HCT116 (cell line): ENCODE results near the gene USP47. TPM values are rescaled to one million over a fixed set of nuclear protein-coding genes. Genes with fewer than 3 reads are reported as not detected.

Experiments
- ATAC-seq: fragments of 200-7000 bp; cut with Tn5 transposase; 2 replicates; pipeline ENCODE4 v1.9.1; 2020; ENCODE audit warnings: mild to moderate bottlenecking, moderate library complexity
- BruUV-seq: library from RNA; stranded (reverse); fragments of 400-500 nt; replicated peaks from 2 replicates; lab custom pipeline; 2021; lab: Mats Ljungman, UMichigan
- CTCF ChIA-PET: fragments of 300-600 bp; sonication (Branson Sonifier 250); formaldehyde crosslinking; loops from one replicate; lab custom pipeline; 2021; ENCODE audit warnings: antibody characterized with exemption; lab: Charles Lee
- POLR2A ChIA-PET: fragments of 300-600, 350-600 bp; sonication (Branson Sonifier 250); formaldehyde crosslinking; loops from one replicate; lab custom pipeline; 2021; ENCODE audit warnings: antibody characterized with exemption; lab: Charles Lee
- RAD21 ChIA-PET, 2 experiments: fragments of 300-600 bp; sonication (Branson Sonifier 250); formaldehyde crosslinking; loops; one replicate each; lab custom pipeline; 2023; ENCODE audit warnings: low total read pairs in 2 of 2; ENCODE audit not compliant: uncharacterized antibody in 2 of 2, unreplicated experiment in 2 of 2, low non-redundant PET in 1 of 2; lab: Charles Lee
- DNase-seq: peaks from one replicate; pipeline ENCODE4 v3.0.0-alpha.2; 2010; ENCODE audit warnings: low read depth, low spot score
- H2AFZ ChIP-seq: fragments of 200-600 bp; shearing (Covaris generic), sonication (generic); 2 replicates; pipeline ENCODE4 v1.6.1; 2017; ENCODE audit warnings: low read depth, mixed run types, mixed read lengths, antibody characterized with exemption, low read length; ENCODE audit not compliant: poor library complexity, severe bottlenecking
- H3K27ac ChIP-seq: 2 replicates; pipeline ENCODE4 v1.5.1; 2012; ENCODE audit warnings: low read depth, low read length
- H3K27me3 ChIP-seq: fragments of 200-600 bp; sonication (generic); 2 replicates; pipeline ENCODE4 v1.6.1; 2016; ENCODE audit warnings: mixed run types, low read length, mixed read lengths; ENCODE audit not compliant: insufficient read depth
- H3K36me3 ChIP-seq, 2 experiments: fragments of 200-500 bp in 1 of 2; fragments of 200-600 bp in 1 of 2; sonication (Bioruptor generic) in 1 of 2; sonication (generic) in 1 of 2; 2 replicates each; pipeline versions ENCODE4 v1.5.1 to v1.6.1; 2014 to 2016; ENCODE audit warnings: low read length in 2 of 2, inconsistent platforms in 1 of 2, mixed read lengths in 1 of 2, mixed run types in 1 of 2; ENCODE audit not compliant: insufficient read depth in 2 of 2, control insufficient read depth in 1 of 2
- H3K4me1 ChIP-seq, 2 experiments: fragments of 200-600 bp in 1 of 2; sonication (generic) in 1 of 2; 2 replicates each; pipeline versions ENCODE4 v1.5.1 to v1.6.1; 2012 to 2017; ENCODE audit warnings: low read length in 2 of 2, inconsistent platforms in 1 of 2, mild to moderate bottlenecking in 1 of 2, mixed read lengths in 1 of 2, mixed run types in 1 of 2, moderate library complexity in 1 of 2; ENCODE audit not compliant: insufficient read depth in 2 of 2, control insufficient read depth in 1 of 2
- H3K4me2 ChIP-seq: fragments of 200-600 bp; sonication (generic); 2 replicates; pipeline ENCODE4 v1.6.1; 2017; ENCODE audit warnings: mixed run types, low read length, mixed read lengths
- H3K4me3 ChIP-seq, 2 experiments: fragments of 200-600 bp in 1 of 2; sonication (generic) in 1 of 2; replicated peaks in 1 of 2; 2 replicates each; pipeline ENCODE4 v1.5.1; 2011 to 2016; ENCODE audit warnings: low read length in 2 of 2, control low read depth in 1 of 2, low read depth in 1 of 2, mild to moderate bottlenecking in 1 of 2, mixed read lengths in 1 of 2, mixed run types in 1 of 2
- H3K79me2 ChIP-seq: fragments of 200-600 bp; sonication (generic); 2 replicates; pipeline ENCODE4 v1.6.1; 2017; ENCODE audit warnings: mild to moderate bottlenecking, mixed run types, low read length, moderate library complexity, mixed read lengths; ENCODE audit not compliant: insufficient read depth
- H3K9ac ChIP-seq: fragments of 200-600 bp; sonication (generic); 2 replicates; pipeline ENCODE4 v1.6.1; 2016; ENCODE audit warnings: low read length, mixed read lengths
- H3K9me2 ChIP-seq: fragments of 200-600 bp; sonication (generic), shearing (Covaris generic); 2 replicates; pipeline ENCODE4 v1.6.1; 2017; ENCODE audit warnings: mixed run types, mild to moderate bottlenecking, moderate library complexity; ENCODE audit not compliant: insufficient read depth
- H3K9me3 ChIP-seq, 2 experiments: fragments of 200-500 bp in 1 of 2; fragments of 200-600 bp in 1 of 2; sonication (Bioruptor generic) in 1 of 2; sonication (generic) in 1 of 2; 2 replicates each; pipeline ENCODE4 v1.6.1; 2014 to 2017; ENCODE audit warnings: low read length in 2 of 2, mixed read lengths in 2 of 2, inconsistent platforms in 1 of 2, low read depth in 1 of 2, mild to moderate bottlenecking in 1 of 2, mixed run types in 1 of 2, moderate library complexity in 1 of 2; ENCODE audit not compliant: control insufficient read depth in 1 of 2, insufficient read depth in 1 of 2
- H4K20me1 ChIP-seq: fragments of 200-600 bp; sonication (generic), shearing (Covaris generic); 2 replicates; pipeline ENCODE4 v1.6.1; 2017; ENCODE audit warnings: mixed run types, mild to moderate bottlenecking, moderate library complexity; ENCODE audit not compliant: insufficient read depth
- CEBPB ChIP-seq: IDR thresholded peaks from 2 replicates; pipeline ENCODE4 v1.6.1; 2012; ENCODE audit warnings: low read depth
- EGR1 ChIP-seq: IDR thresholded peaks from 2 replicates; pipeline ENCODE4 v1.6.1; 2012; ENCODE audit warnings: low read depth
- ELF1 ChIP-seq: IDR thresholded peaks from 2 replicates; pipeline ENCODE4 v1.6.1; 2012; ENCODE audit warnings: low read depth, borderline replicate concordance
- FOSL1 ChIP-seq: IDR thresholded peaks from 2 replicates; pipeline ENCODE4 v1.6.1; 2012; ENCODE audit warnings: low read depth
- JUND ChIP-seq: IDR thresholded peaks from 2 replicates; pipeline ENCODE4 v1.6.1; 2012
- POLR2A ChIP-seq: IDR thresholded peaks from 2 replicates; pipeline ENCODE4 v1.7.0; 2011; ENCODE audit warnings: borderline replicate concordance; ENCODE audit not compliant: insufficient read depth, insufficient read length; ENCODE audit errors: extremely low read depth
- POLR2AphosphoS5 ChIP-seq: IDR thresholded peaks from 2 replicates; pipeline ENCODE4 v1.6.1; 2011; ENCODE audit warnings: mild to moderate bottlenecking, low read depth, low read length, moderate library complexity
- RAD21 ChIP-seq: IDR thresholded peaks from 2 replicates; pipeline ENCODE4 v1.6.1; 2012; ENCODE audit warnings: low read depth, mild to moderate bottlenecking
- REST ChIP-seq: IDR thresholded peaks from 2 replicates; pipeline ENCODE4 v1.6.1; 2012; ENCODE audit warnings: low read depth
- SIN3A ChIP-seq: IDR thresholded peaks from 2 replicates; pipeline ENCODE4 v1.6.1; 2012; ENCODE audit warnings: low read depth
- SP1 ChIP-seq: IDR thresholded peaks from 2 replicates; pipeline ENCODE4 v1.6.1; 2012; ENCODE audit warnings: low read depth
- SRF ChIP-seq: IDR thresholded peaks from 2 replicates; pipeline ENCODE4 v1.6.1; 2012; ENCODE audit warnings: low read depth
- TCF7L2 ChIP-seq: IDR thresholded peaks from 2 replicates; pipeline ENCODE4 v1.7.0; 2011; ENCODE audit warnings: borderline replicate concordance, inconsistent platforms; ENCODE audit not compliant: insufficient read depth, insufficient read length; ENCODE audit errors: extremely low read depth
- YY1 ChIP-seq: IDR thresholded peaks from 2 replicates; pipeline ENCODE4 v1.6.1; 2011; ENCODE audit warnings: low read length, low read depth, moderate library complexity, mild to moderate bottlenecking; ENCODE audit not compliant: insufficient replicate concordance; ENCODE audit errors: extremely low read depth
- ZNF274 ChIP-seq: fragments of 200-500 bp; sonication (Bioruptor generic); IDR thresholded peaks from 2 replicates; pipeline ENCODE4 v1.6.1; 2014; ENCODE audit warnings: mild to moderate bottlenecking, low read depth, low read length, inconsistent platforms
- intact Hi-C: fragments of 100-400 bp; cut with micrococcal nuclease; formaldehyde crosslinking; loops from 2 replicates; pipeline ENCODE4 v1.10.0; 2022
- total RNA-seq: library from RNA; stranded (reverse); gene quantifications from one replicate; pipeline ENCODE4 v1.2.1, GENCODE V29; 2021; ENCODE audit not compliant: unreplicated experiment
- TF ChIP-seq, protein P1 (sequence below): IDR thresholded peaks from 2 replicates; pipeline ENCODE4 v1.6.1; 2012
- TF ChIP-seq, protein P2 (sequence below): IDR thresholded peaks from 2 replicates; pipeline ENCODE4 v1.6.1; 2012

Gene USP47
- total RNA-seq, 1 experiment from 2014 or later, result 18.9 TPM

DNA sequence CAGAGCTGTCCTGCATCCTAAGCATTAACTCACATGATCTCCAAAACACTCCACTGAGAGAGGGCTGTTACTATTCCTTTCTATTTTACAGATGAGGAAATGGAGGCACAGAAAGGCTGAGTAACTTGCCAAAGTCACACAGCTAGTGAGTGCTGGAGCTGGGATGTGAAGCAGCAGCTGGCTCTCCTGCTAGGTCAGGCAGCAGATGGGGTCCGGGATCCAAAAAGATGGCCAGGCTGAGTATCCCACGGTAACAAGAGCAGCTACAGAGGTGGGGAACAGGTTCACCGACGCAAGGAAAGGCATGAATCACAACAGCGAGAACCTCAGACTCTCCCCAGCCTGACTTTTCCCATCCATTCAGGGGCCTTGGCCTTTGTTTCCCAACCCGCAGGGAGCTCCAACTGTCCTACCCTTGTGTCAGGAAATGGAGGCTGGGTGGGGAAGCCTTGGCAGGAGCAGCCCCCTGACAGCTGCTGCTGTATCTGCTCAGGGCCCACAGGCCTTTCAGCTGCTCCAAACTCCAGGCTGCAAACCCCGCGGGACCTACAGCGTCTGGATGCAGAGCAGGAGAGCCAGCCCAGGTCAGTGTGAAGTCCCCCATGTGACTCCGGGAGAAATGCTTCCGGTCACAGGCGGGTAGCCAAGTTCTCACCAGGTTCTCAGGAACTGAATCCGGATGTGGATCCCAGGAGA is 137.2 kb downstream of the USP47 start:
- H3K4me1 ChIP-seq, result peaks cover 25 to 44% of the 10 kb centered on the region in 2 experiments
- intact Hi-C loops, result no loop called here
- H3K9me2 ChIP-seq, result no peaks in the 10 kb centered on the region
- DNase-seq, result no peak
- H4K20me1 ChIP-seq, result no peaks in the 10 kb centered on the region
- H3K36me3 ChIP-seq, result no peaks in the 10 kb centered on the region
- H3K9ac ChIP-seq, result no peak overlapping the region
- H2AFZ ChIP-seq, result no peak overlapping the region
- ChIA-PET POLR2A (no interaction called here), RAD21 (interaction anchor here in 1 of 2 experiments (0.7 kb wide), 1 partner anchor 49 kb away, joined by 3 read pairs; no protein-coding TSS in a partner anchor), CTCF (interaction anchor here (1.0 to 3.0 kb wide), 2 partner anchors 12 kb away, joined by 4 to 15 read pairs; no protein-coding TSS in a partner anchor)
- H3K79me2 ChIP-seq, result no peaks in the 10 kb centered on the region
- ATAC-seq, result no peak
- H3K27ac ChIP-seq, result no peak overlapping the region
- H3K4me2 ChIP-seq, result no peak overlapping the region
- no peak for TF ChIP-seq SRF
- no peak for TF ChIP-seq TCF7L2
- TF ChIP-seq POLR2A, result no peak
- no peak for TF ChIP-seq SIN3A
- BruUV-seq, result no TSS peak
- H3K27me3 ChIP-seq, result no peaks in the 10 kb centered on the region
- H3K9me3 ChIP-seq, result no peaks in the 10 kb centered on the region; a peak in 1 of 4 replicates
- no peak overlapping the region for H3K4me3 ChIP-seq

- Histone ChIP-seq H2AFZ (no peak overlapping the region), H3K4me2 (no peak overlapping the region), H3K79me2 (no peaks in the 10 kb centered on the region), H3K9me3 (no peaks in the 10 kb centered on the region; a peak in 1 of 4 replicates), H3K9me2 (no peaks in the 10 kb centered on the region), H4K20me1 (no peaks in the 10 kb centered on the region), H3K27ac (no peak overlapping the region), H3K27me3 (no peaks in the 10 kb centered on the region), H3K36me3 (no peaks in the 10 kb centered on the region), H3K4me1 (peaks cover 25 to 44% of the 10 kb centered on the region in 2 experiments), H3K9ac (no peak overlapping the region), H3K4me3 (no peak overlapping the region)
- ChIA-PET CTCF (interaction anchor here (3.0 kb wide), 1 partner anchor 13 kb away, joined by 15 read pairs; no protein-coding TSS in a partner anchor), POLR2A (no interaction called here), RAD21 (no interaction called here)
- ATAC-seq, result no peak
- intact Hi-C loops, result no loop called here
- BruUV-seq, result no TSS peak
- DNase-seq, result no peak
- TF ChIP-seq SRF, result no peak
- no peak for TF ChIP-seq POLR2AphosphoS5
- no peak for TF ChIP-seq REST
- TF ChIP-seq ZNF274, result no peak
- TF ChIP-seq FOSL1, result no peak
- no peak for TF ChIP-seq YY1
- TF ChIP-seq, protein P1, sequence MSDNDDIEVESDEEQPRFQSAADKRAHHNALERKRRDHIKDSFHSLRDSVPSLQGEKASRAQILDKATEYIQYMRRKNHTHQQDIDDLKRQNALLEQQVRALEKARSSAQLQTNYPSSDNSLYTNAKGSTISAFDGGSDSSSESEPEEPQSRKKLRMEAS, result no peak
- TF ChIP-seq RAD21, result no peak
- no peak for TF ChIP-seq ELF1
- TF ChIP-seq EGR1, result no peak
- no peak for TF ChIP-seq SP1
- TF ChIP-seq, protein P2, sequence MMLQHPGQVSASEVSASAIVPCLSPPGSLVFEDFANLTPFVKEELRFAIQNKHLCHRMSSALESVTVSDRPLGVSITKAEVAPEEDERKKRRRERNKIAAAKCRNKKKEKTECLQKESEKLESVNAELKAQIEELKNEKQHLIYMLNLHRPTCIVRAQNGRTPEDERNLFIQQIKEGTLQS, result no peak
- TF ChIP-seq TCF7L2, result no peak
- TF ChIP-seq JUND, result no peak
- TF ChIP-seq CEBPB, result no peak
Measured at GRCh38 chr11:11979488-11980117, 137.8 kb downstream of the USP47 start.
